Astrocyte (in vitro differentiated cells and primary cell): ENCODE data around the gene XPNPEP3. TPM values are rescaled to one million over a fixed set of nuclear protein-coding genes. Genes with fewer than 3 reads are reported as not detected.

Experiments used
- DNase-seq: peaks from one replicate; pipeline ENCODE4 v3.0.0-alpha.2; 2010; ENCODE audit warnings: low read depth
- FAIRE-seq: peaks from 2 replicates; lab custom pipeline; 2011; peaks lifted over from hg19 to GRCh38; lab: Jason Lieb, UNC
- H2AFZ ChIP-seq: 2 replicates; pipeline ENCODE4 v1.6.0; 2012; ENCODE audit warnings: low read depth, low read length, inconsistent platforms
- H3K27ac ChIP-seq: 2 replicates; pipeline ENCODE4 v1.5.1; 2011; ENCODE audit warnings: low read depth, low read length, inconsistent platforms
- H3K27me3 ChIP-seq: 2 replicates; pipeline ENCODE4 v1.6.0; 2011; ENCODE audit warnings: low read length, inconsistent platforms; ENCODE audit not compliant: insufficient read depth
- H3K36me3 ChIP-seq: 2 replicates; pipeline ENCODE4 v1.5.1; 2011; ENCODE audit warnings: low read length, inconsistent platforms; ENCODE audit not compliant: insufficient read depth
- H3K4me1 ChIP-seq: 2 replicates; pipeline ENCODE4 v1.5.1; 2011; ENCODE audit warnings: low read length, inconsistent platforms; ENCODE audit not compliant: insufficient read depth
- H3K4me2 ChIP-seq: 2 replicates; pipeline ENCODE4 v1.6.0; 2012; ENCODE audit warnings: low read length, inconsistent platforms
- H3K4me3 ChIP-seq: 2 replicates; pipeline ENCODE4 v1.5.1; 2011; ENCODE audit warnings: low read depth, mild to moderate bottlenecking, low read length, inconsistent platforms; ENCODE audit not compliant: insufficient read depth
- H3K79me2 ChIP-seq: 2 replicates; pipeline ENCODE4 v1.6.0; 2012; ENCODE audit warnings: mild to moderate bottlenecking, low read length, inconsistent platforms; ENCODE audit not compliant: insufficient read depth
- H3K9ac ChIP-seq: 2 replicates; pipeline ENCODE4 v1.6.0; 2012; ENCODE audit warnings: mild to moderate bottlenecking, low read length, inconsistent platforms
- H3K9me3 ChIP-seq: 2 replicates; pipeline ENCODE4 v1.5.1; 2012; ENCODE audit warnings: low read depth, mild to moderate bottlenecking, low read length, inconsistent platforms; ENCODE audit not compliant: insufficient read depth
- H4K20me1 ChIP-seq: 2 replicates; pipeline ENCODE4 v1.6.0; 2012; ENCODE audit warnings: low read length, inconsistent platforms; ENCODE audit not compliant: insufficient read depth
- H3K27ac Mint-ChIP-seq: one replicate; pipeline ENCODE4 v1.8.0; 2021; ENCODE audit warnings: mild to moderate bottlenecking, mixed read lengths; ENCODE audit not compliant: unreplicated experiment
- H3K27me3 Mint-ChIP-seq: one replicate; pipeline ENCODE4 v1.8.0; 2021; ENCODE audit warnings: low read depth, mixed read lengths; ENCODE audit not compliant: unreplicated experiment
- H3K36me3 Mint-ChIP-seq: one replicate; pipeline ENCODE4 v1.8.0; 2021; ENCODE audit warnings: low read depth, mixed read lengths; ENCODE audit not compliant: unreplicated experiment
- H3K4me1 Mint-ChIP-seq: one replicate; pipeline ENCODE4 v1.8.0; 2021; ENCODE audit warnings: low read depth, mixed read lengths; ENCODE audit not compliant: unreplicated experiment
- H3K4me3 Mint-ChIP-seq: one replicate; pipeline ENCODE4 v1.8.0; 2021; ENCODE audit warnings: mild to moderate bottlenecking, moderate library complexity, mixed read lengths; ENCODE audit not compliant: unreplicated experiment
- H3K9me3 Mint-ChIP-seq: one replicate; pipeline ENCODE4 v1.8.0; 2021; ENCODE audit warnings: mild to moderate bottlenecking, mixed read lengths; ENCODE audit not compliant: unreplicated experiment
- CTCF ChIP-seq: IDR thresholded peaks from 2 replicates; pipeline ENCODE4 v1.5.1; 2011; ENCODE audit warnings: low read depth, mild to moderate bottlenecking, inconsistent platforms, low read length, moderate library complexity; ENCODE audit not compliant: insufficient read depth
- EZH2 ChIP-seq: IDR thresholded peaks from 2 replicates; pipeline ENCODE4 v1.6.1; 2012; ENCODE audit warnings: mild to moderate bottlenecking, low read length, inconsistent platforms; ENCODE audit not compliant: insufficient read depth
- total RNA-seq: library from RNA; stranded (reverse); gene quantifications from 2 replicates; pipeline ENCODE4 v1.2.1, GENCODE V29; 2021

Gene XPNPEP3
- total RNA-seq, 1 donor from 2014 or later = 21.8 TPM

- Histone ChIP-seq H3K4me3 (no peak overlapping the region), H3K9ac (no peak overlapping the region), H2AFZ (no peak overlapping the region), H3K4me1 (no peaks in the 10 kb centered on the region), H4K20me1 (peaks cover 14% of the 10 kb centered on the region), H3K4me2 (no peak overlapping the region), H3K79me2 (no peaks in the 10 kb centered on the region), H3K27ac (no peak overlapping the region), H3K27me3 (no peaks in the 10 kb centered on the region), H3K9me3 (no peaks in the 10 kb centered on the region), H3K36me3 (peaks cover 3% of the 10 kb centered on the region)
- no peaks in the 10 kb centered on the region for H3K9me3 Mint-ChIP-seq
- H3K36me3 Mint-ChIP-seq = peaks cover 3% of the 10 kb centered on the region
- no peaks in the 10 kb centered on the region for H3K4me1 Mint-ChIP-seq
- TF ChIP-seq CTCF (no peak), EZH2 (no peak)
- FAIRE-seq (no peak), DNase-seq (no peak)
- no peaks in the 10 kb centered on the region for H3K27me3 Mint-ChIP-seq
- no peak overlapping the region for H3K4me3 Mint-ChIP-seq
- H3K27ac Mint-ChIP-seq = no peak overlapping the region
Measured at GRCh38 chr22:40975366-40975765, 118.4 kb downstream of the XPNPEP3 start.

- Histone ChIP-seq H3K79me2 (no peaks in the 10 kb centered on the region), H3K27me3 (no peaks in the 10 kb centered on the region), H3K4me1 (no peaks in the 10 kb centered on the region), H4K20me1 (peaks cover 6% of the 10 kb centered on the region), H2AFZ (no peak overlapping the region), H3K36me3 (peaks cover 3% of the 10 kb centered on the region), H3K27ac (no peak overlapping the region), H3K9me3 (no peaks in the 10 kb centered on the region), H3K4me2 (no peak overlapping the region), H3K9ac (no peak overlapping the region), H3K4me3 (no peak overlapping the region)
- no peaks in the 10 kb centered on the region for H3K9me3 Mint-ChIP-seq
- H3K4me3 Mint-ChIP-seq = no peak overlapping the region
- FAIRE-seq = no peak
- H3K27me3 Mint-ChIP-seq = no peaks in the 10 kb centered on the region
- DNase-seq = no peak
- H3K36me3 Mint-ChIP-seq = peaks cover 3% of the 10 kb centered on the region
- H3K27ac Mint-ChIP-seq = no peak overlapping the region
- H3K4me1 Mint-ChIP-seq = no peaks in the 10 kb centered on the region
- TF ChIP-seq CTCF (no peak), EZH2 (no peak)
Measured at GRCh38 chr22:40976866-40977700, 120.1 kb downstream of the XPNPEP3 start.

GRCh38 chr22:40979198-40979597, 122.2 kb downstream of the XPNPEP3 start:
- H3K4me1 ChIP-seq = no peaks in the 10 kb centered on the region
- Mint-ChIP-seq H3K27me3 (no peaks in the 10 kb centered on the region), H3K4me3 (no peak overlapping the region), H3K9me3 (no peaks in the 10 kb centered on the region), H3K36me3 (no peaks in the 10 kb centered on the region), H3K4me1 (peaks cover 2% of the 10 kb centered on the region), H3K27ac (no peak overlapping the region)
- H3K9ac ChIP-seq = no peak overlapping the region
- H4K20me1 ChIP-seq = no peaks in the 10 kb centered on the region
- no peaks in the 10 kb centered on the region for H3K9me3 ChIP-seq
- no peak overlapping the region for H3K27ac ChIP-seq
- no peaks in the 10 kb centered on the region for H3K36me3 ChIP-seq
- no peak overlapping the region for H3K4me2 ChIP-seq
- no peak for TF ChIP-seq EZH2
- no peak for TF ChIP-seq CTCF
- no peak overlapping the region for H3K4me3 ChIP-seq
- H2AFZ ChIP-seq = no peak overlapping the region
- no peaks in the 10 kb centered on the region for H3K79me2 ChIP-seq
- DNase-seq (no peak), FAIRE-seq (no peak)
- no peaks in the 10 kb centered on the region for H3K27me3 ChIP-seq
